AG09309 (cell line): ENCODE results near the gene NEGR1.

ENCODE experiments used
- DNase-seq: peaks from one replicate; pipeline ENCODE4 v3.0.0-alpha.2; 2010; ENCODE audit warnings: low read depth
- H3K4me3 ChIP-seq: 2 replicates; pipeline ENCODE4 v1.5.1; 2011; ENCODE audit warnings: mild to moderate bottlenecking, low read depth, low read length, moderate library complexity; ENCODE audit not compliant: control insufficient read depth
- TF ChIP-seq, protein P1 (sequence below): IDR thresholded peaks from 2 replicates; pipeline ENCODE4 v1.5.1; 2011; ENCODE audit warnings: mild to moderate bottlenecking, low read depth, low read length, inconsistent platforms; ENCODE audit not compliant: insufficient read depth, control insufficient read depth; ENCODE audit errors: missing control alignments

NEGR1 gene

DNA sequence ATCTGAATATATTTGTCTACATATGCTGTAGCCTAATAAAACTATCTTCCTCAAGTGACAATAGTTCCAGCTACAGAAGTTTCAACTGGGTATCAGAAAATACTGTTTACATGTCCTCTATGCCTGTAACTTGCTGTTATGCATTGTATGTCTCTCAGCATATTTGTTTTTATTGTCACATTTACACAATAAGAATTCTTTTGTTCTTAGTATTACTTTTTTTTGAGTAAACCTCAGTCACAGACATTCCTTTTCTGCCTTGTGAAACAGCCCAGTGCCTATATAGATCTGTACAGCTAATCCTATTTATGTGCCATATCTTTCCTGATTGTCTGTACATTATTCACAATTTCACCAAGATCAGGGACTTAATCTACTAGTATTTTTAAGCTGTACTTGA lies 565.2 kb downstream of the NEGR1 start:
- no peak for DNase-seq
- H3K4me3 ChIP-seq, result no peak overlapping the region
- TF ChIP-seq, protein P1, sequence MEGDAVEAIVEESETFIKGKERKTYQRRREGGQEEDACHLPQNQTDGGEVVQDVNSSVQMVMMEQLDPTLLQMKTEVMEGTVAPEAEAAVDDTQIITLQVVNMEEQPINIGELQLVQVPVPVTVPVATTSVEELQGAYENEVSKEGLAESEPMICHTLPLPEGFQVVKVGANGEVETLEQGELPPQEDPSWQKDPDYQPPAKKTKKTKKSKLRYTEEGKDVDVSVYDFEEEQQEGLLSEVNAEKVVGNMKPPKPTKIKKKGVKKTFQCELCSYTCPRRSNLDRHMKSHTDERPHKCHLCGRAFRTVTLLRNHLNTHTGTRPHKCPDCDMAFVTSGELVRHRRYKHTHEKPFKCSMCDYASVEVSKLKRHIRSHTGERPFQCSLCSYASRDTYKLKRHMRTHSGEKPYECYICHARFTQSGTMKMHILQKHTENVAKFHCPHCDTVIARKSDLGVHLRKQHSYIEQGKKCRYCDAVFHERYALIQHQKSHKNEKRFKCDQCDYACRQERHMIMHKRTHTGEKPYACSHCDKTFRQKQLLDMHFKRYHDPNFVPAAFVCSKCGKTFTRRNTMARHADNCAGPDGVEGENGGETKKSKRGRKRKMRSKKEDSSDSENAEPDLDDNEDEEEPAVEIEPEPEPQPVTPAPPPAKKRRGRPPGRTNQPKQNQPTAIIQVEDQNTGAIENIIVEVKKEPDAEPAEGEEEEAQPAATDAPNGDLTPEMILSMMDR, result no peak

DNA sequence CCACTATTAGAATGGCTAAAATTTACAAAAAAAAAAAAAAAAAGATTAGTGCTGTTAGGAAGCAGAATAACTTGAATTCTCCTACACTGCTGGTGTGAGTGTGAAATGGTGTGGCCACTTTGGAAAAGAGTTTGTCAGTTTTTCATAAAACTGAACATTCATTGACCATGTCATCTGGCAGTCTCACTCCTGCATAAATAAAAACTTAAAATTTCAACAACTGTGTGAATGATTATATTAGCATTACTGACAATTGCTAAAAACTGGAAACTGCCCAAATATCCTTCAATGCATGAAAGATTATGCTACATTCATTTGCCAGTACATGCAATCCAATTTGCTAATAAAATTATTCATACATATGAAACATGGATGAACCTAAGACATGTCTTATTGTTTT lies 570.9 kb downstream of the NEGR1 start:
- TF ChIP-seq, protein P1, result no peak
- DNase-seq, result no peak
- no peak overlapping the region for H3K4me3 ChIP-seq

DNA sequence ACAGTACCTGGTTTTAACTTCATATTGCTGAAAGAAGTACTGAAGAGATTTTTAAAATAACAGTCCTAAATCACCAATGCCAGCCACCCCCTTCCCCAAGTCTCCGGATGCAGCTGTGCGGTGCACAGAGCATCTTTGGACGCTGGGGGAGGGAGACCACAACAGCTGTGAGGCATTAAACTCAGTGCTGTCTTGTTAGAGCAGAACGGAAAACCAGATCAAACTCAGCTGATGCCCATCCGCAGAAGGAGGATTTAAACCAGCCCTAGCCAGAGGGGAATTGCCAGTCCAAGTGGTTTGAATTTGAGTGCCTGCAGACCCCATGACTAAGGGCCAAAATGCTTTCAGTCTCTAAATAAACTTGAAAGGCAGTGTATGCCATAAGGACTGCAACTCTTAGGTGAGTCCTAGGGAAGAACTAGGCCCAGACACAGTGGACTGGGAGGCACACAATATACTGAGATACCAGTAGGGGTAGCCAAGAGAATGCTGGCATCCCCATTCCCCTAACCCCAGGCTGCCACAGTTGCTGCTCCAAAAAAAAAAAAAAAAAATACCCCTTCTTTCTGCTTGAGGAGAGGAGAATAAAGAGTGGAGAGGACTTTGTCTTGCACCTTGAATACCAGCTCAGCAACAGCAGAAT lies 576.2 kb downstream of the NEGR1 start:
- TF ChIP-seq, protein P1, result no peak
- H3K4me3 ChIP-seq, result no peak overlapping the region
- DNase-seq, result no peak

DNA sequence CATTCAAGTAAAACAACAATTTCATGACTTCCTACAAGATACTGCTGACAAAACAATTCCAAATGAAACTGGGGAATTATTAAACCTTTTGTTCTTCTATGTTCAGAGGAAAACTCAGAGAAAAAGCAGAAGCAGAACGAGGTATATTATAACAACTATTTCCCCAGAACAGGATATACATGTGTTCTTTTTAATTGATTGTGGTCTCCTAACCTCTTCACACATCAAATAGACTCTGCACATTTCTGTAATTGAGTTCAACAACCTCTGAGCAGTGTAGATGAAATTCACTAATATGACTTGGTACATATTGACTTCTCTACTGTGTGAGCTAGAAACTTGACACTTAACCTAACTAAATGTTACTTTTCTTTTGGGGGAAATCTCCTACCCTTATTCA lies 584.2 kb downstream of the NEGR1 start:
- no peak overlapping the region for H3K4me3 ChIP-seq
- TF ChIP-seq, protein P1, result no peak
- no peak for DNase-seq

DNA sequence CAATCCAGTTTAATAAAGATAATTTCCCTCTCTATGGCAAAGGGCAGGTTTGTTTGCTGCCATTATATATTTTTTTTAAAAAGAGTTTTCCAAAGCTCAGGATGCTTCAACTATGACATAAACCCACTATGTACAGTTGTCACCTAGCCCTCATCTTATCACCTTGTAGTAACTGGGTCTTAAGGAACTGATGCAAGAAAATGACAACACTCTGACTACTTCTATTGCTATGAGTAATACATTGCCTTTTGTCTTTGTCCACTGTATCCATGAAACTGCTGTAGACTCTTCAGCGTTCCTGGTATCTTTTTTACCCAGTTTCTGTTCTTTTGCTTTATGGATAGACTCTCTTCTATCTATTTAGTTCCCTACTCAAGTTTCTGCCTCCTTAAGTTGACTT lies 586.5 kb downstream of the NEGR1 start:
- DNase-seq, result no peak
- TF ChIP-seq, protein P1, result no peak
- no peak overlapping the region for H3K4me3 ChIP-seq

DNA sequence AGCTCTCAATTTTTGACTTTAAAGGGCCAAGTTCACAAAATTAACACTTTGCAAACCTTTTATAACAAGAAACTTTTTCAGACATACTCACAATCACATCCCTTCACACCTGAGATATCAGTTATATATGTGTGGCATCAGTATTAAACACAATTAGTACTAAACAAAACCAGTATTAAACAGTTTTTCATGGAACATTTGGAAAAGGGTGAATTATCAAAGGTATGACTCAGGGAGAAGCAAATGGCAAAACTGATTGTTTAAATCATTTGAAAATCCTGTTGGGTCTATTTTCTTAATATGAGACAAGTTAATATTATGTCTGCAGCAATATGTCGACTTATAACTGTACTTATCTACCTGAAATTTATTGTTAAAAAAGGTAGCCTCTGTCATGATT lies 587.3 kb downstream of the NEGR1 start:
- no peak for DNase-seq
- TF ChIP-seq, protein P1, result no peak
- H3K4me3 ChIP-seq, result no peak overlapping the region

DNA sequence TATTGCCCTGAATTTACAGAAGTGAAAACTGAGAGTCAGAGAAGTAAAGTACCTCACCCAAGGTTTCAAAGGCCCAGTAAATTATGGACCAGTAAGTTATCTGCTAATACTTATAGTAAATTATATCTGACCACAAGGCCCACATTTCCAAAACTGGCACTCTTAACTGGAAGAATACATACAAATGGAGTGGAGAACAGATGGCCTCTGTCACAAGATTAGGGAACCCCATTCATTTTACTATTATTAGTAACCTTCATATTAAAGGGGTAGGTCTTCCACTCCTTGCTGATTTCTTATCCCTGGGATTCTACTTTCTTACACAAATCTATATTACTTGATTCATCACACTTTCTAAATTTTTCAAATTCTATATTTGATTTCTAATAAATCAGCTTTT lies 588.8 kb downstream of the NEGR1 start:
- DNase-seq, result no peak
- TF ChIP-seq, protein P1, result no peak
- H3K4me3 ChIP-seq, result no peak overlapping the region
